ENCODE measurements around the gene MAPK11. TPM values are rescaled to one million over a fixed set of nuclear protein-coding genes. Genes with fewer than 3 reads are reported as not detected.

Gene MAPK11
- total RNA-seq, 1 donor: 3.0 TPM

DNA sequence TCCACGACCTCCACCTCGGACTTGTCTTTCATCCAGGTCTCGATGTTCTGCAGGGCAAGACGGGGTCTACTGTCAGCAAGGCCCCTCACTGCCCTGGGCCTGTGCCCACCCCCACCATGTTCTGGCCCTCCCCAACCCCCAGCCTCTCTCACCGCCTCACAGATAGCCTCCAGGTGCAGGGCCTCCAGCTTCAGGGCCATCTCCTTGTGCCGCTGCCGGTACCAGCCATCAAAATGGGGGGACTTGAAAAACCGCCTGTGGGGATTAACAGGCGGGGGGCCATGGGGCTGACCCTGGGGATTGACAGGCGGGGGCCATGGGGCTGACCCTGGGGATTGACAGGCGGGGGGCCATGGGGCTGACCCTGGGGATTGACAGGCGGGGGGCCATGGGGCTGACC is 42.2 kb upstream of the MAPK11 start:
- no peak for DNase-seq (ENCODE audit: low read depth)
- no peak overlapping the region for H3K4me3 ChIP-seq (ENCODE audit: low read depth, low read length)
- TF ChIP-seq, protein P1, sequence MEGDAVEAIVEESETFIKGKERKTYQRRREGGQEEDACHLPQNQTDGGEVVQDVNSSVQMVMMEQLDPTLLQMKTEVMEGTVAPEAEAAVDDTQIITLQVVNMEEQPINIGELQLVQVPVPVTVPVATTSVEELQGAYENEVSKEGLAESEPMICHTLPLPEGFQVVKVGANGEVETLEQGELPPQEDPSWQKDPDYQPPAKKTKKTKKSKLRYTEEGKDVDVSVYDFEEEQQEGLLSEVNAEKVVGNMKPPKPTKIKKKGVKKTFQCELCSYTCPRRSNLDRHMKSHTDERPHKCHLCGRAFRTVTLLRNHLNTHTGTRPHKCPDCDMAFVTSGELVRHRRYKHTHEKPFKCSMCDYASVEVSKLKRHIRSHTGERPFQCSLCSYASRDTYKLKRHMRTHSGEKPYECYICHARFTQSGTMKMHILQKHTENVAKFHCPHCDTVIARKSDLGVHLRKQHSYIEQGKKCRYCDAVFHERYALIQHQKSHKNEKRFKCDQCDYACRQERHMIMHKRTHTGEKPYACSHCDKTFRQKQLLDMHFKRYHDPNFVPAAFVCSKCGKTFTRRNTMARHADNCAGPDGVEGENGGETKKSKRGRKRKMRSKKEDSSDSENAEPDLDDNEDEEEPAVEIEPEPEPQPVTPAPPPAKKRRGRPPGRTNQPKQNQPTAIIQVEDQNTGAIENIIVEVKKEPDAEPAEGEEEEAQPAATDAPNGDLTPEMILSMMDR (IDR thresholded peaks at IDR 0.05; ENCODE audit: insufficient read depth, low read length): no peak

DNA sequence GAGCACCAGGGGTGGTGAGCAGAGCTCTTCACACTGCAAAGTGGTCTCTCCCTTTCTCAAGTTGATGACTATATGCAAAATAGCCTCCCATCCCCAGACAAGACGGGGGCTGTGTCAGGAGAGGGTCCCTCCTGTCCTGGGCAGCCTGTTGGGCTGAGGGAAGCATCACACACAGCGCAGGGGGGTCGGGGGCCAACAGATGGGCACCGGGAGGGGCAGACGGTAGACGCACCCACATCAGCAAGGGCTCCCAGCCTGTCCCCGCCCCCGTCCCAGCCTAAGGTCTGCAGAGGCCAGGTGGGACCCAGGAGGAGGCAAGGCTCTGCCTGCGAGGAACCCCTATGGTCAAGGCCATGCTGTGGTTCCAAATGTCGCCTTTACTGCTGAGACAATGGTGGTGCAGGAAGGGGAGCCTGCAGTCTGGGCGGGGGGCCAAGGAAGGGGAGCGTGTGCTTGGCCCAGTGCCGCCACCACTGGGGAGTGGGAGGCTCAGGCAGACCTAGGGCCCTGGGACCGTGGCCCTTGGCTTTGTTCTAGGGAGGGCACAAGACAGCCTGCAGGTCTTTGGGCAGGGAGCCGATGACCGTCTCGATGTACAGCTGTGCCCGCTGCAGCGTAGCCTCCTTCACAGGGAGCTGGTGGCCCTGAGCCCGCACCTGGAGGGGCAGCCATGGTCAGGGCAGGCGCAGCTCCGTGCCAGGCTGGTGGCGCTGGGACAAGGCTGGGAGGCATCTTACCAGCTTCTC is 41.6 kb upstream of the MAPK11 start:
- no peak for DNase-seq (ENCODE audit: low read depth)
- TF ChIP-seq, protein P1 (IDR thresholded peaks at IDR 0.05; ENCODE audit: insufficient read depth, low read length): no peak
- no peak overlapping the region for H3K4me3 ChIP-seq (ENCODE audit: low read depth, low read length)

DNA sequence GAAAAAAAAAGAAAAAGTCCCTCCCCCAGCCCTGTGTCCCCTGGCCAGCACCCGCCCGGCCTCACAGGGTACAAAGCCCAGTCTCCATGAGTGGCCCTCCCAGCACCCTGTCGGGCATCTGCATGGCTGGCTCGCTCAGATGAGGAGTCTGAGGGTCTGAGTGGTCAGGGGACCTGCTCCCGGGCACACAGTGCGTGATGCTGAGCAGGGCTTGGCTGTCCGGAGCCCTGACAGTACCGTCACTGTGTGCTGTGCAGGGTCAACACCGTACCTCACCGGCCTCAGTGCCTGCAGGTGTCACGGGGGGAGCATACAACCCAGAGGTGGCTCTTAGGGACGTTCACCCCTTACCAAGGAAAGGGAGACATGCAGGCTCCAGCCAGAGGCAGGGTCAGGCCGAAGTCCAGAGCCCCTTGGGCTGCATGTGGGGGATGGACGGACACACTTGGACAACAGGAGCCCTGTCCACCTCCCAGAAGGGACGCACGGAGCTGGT is 40.8 kb upstream of the MAPK11 start:
- no peak overlapping the region for H3K4me3 ChIP-seq (ENCODE audit: low read depth, low read length)
- TF ChIP-seq, protein P1 (IDR thresholded peaks at IDR 0.05; ENCODE audit: insufficient read depth, low read length): no peak
- DNase-seq (ENCODE audit: low read depth): no peak

DNA sequence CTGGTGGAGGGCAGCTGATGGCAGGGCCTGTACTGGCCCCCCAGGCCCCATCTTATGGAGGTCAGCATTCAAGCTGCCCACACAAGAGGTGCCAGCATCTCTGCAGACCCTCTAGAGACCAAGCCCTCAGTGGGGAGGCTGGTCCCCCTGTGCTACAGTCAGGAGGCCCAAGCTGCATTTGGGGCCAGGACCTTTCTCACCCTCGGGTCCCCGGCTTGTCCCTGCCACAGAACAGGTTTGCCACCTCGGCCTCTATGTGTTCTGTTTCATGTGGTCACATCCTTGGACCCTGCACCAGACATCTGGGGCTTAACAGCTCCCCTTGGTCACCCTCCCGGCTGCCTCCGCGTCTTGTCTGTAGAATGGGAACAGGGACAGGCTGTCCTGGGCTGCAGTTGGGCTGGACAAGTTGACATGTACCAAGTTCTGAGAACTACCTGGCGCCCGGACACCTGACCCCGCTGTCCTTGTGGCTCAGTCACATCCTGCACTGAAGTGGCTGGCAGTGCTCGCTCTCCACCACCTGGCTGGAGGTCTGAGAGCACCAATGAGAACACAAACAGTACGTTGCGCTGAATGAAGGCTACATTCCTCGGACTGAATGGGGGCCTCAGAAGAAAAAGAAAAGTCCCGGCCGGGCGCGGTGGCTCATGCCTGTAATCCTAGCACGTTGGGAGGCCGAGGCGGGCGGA is 40.0 kb upstream of the MAPK11 start:
- TF ChIP-seq, protein P1 (IDR thresholded peaks at IDR 0.05; ENCODE audit: insufficient read depth, low read length): no peak
- DNase-seq (ENCODE audit: low read depth): no peak
- H3K4me3 ChIP-seq (ENCODE audit: low read depth, low read length): no peak overlapping the region

DNA sequence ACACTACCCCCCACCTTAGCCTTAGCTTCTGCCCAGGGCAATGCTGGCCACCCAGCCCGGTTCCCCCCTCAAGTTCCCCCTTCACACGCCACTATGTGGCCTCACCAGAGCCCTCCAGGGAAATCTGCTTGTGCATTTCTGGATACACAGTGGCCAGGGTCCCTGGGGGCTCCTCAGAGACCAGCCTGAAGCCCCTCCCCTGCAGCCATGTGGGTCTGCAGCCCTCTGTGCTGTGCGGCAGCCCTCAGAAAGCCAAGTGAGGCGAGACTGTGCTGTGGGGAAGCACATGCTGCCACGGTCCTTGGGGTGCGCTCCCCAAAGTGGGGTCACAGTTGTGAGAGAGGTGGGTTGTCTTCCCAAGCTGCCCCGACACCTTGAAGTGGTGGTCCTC is 39.4 kb upstream of the MAPK11 start:
- TF ChIP-seq, protein P1 (IDR thresholded peaks at IDR 0.05; ENCODE audit: insufficient read depth, low read length): no peak
- DNase-seq (ENCODE audit: low read depth): no peak
- H3K4me3 ChIP-seq (ENCODE audit: low read depth, low read length): no peak overlapping the region

DNA sequence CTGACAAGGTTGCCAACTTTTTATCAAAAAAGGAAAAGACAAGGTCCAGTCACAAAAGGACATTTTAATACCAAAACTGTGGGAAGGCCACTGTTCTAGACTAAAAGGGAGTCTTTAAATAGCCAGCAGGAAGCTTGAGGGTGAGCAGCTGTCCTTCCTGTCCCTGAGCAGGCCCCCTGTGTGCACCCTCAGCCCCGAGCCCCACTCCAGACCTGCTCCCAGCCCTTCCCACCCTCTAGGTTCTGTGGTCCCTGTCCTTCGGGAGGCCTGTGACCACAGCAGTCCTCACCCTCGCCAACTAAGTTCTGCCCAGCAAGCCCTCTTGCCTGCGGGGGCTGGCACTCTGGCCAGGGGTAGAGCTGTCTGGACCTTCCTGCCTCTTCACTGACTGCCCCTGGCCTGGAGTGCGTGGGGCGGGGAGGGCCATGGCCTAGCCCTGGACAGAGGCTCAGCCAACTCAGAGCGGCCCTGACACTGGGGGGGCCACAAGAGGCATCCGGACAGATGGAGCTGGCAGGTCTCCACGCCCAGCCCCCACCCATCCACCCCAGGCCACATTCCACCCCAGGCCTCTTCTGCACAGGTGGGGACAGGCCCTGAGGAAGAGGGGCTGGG is 38.9 kb upstream of the MAPK11 start:
- H3K4me3 ChIP-seq (ENCODE audit: low read depth, low read length): no peak overlapping the region

More for the DNA sequence above, 38.9 kb upstream of the MAPK11 start:
- DNase-seq (ENCODE audit: low read depth): no peak
- TF ChIP-seq, protein P1 (IDR thresholded peaks at IDR 0.05; ENCODE audit: insufficient read depth, low read length): no peak

Data from fibroblast of the aortic adventitia (primary cell).